HepG2 (cell line): ENCODE results near the gene CDK5RAP1. TPM values are rescaled to one million over a fixed set of nuclear protein-coding genes. Genes with fewer than 3 reads are reported as not detected.
A peak's percentile ranks its signal among the peaks of the same experiment; 100 is the strongest.

Source experiments
- GATAD2A ChIP-seq: IDR thresholded peaks from 2 replicates; pipeline ENCODE4 v1.6.1; 2016
- IKZF4 ChIP-seq: sonication (generic); formaldehyde crosslinking; IDR thresholded peaks from 2 replicates; pipeline ENCODE4 v1.5.1; 2020; ENCODE audit warnings: borderline replicate concordance, mild to moderate bottlenecking, low read depth, missing genetic modification reagents; ENCODE audit errors: not compliant biosample characterization
- KLF16 ChIP-seq, 2 experiments: sonication (generic) in 1 of 2; formaldehyde crosslinking in 1 of 2; IDR thresholded peaks; 2 replicates each; pipeline versions ENCODE4 v1.6.1 to v1.8.0; 2016 to 2023; ENCODE audit warnings: missing genetic modification reagents in 2 of 2, missing compliant biosample characterization in 1 of 2
- ZNF333 ChIP-seq: sonication (generic); formaldehyde crosslinking; IDR thresholded peaks from 2 replicates; pipeline ENCODE4 v1.4.0; 2020; ENCODE audit warnings: mild to moderate bottlenecking, missing genetic modification reagents, borderline replicate concordance
- ZNF530 ChIP-seq: sonication (generic); formaldehyde crosslinking; IDR thresholded peaks from 2 replicates; pipeline ENCODE4 v1.5.0; 2020; ENCODE audit warnings: low read depth, mild to moderate bottlenecking, missing genetic modification reagents
- ZNF660 ChIP-seq: sonication (generic); formaldehyde crosslinking; IDR thresholded peaks from 2 replicates; pipeline ENCODE4 v1.5.1; 2020; ENCODE audit warnings: mild to moderate bottlenecking, low read depth, missing genetic modification reagents, borderline replicate concordance
- ZNF773 ChIP-seq: sonication (generic); formaldehyde crosslinking; IDR thresholded peaks from 2 replicates; pipeline ENCODE4 v1.4.0; 2020; ENCODE audit warnings: missing genetic modification reagents, borderline replicate concordance
- polyA plus RNA-seq, 8 experiments: library from polyadenylated mRNA; depleted of rRNA in 3 of 8; stranded (reverse) in 7 of 8; unstranded in 1 of 8; fragments of >200 nt; fragmentation: Illumina TruSeq in 4 of 8; extraction: Trizol in 4 of 8; gene quantifications; 2 replicates each; pipeline versions ENCODE4 v1.2.1 to v1.2.3, GENCODE V29; 2011 to 2016; ENCODE audit warnings: low read depth in 4 of 8, missing spikeins in 1 of 8, mixed read lengths in 1 of 8; ENCODE audit not compliant: insufficient read depth in 1 of 8
- total RNA-seq, 5 experiments: library from RNA; depleted of rRNA; stranded (reverse); fragments of >200 nt; fragmentation: Illumina TruSeq; extraction: Trizol; gene quantifications; 2 replicates each; pipeline ENCODE4 v1.2.3, GENCODE V29; 2016; ENCODE audit warnings: low read depth in 1 of 5
- TF ChIP-seq, protein P1 (sequence below): sonication (generic); formaldehyde crosslinking; IDR thresholded peaks from 2 replicates; pipeline ENCODE4 v1.4.0; 2020; ENCODE audit warnings: missing genetic modification reagents
- TF ChIP-seq, protein P2 (sequence below): sonication (generic); formaldehyde crosslinking; IDR thresholded peaks from 2 replicates; pipeline ENCODE4 v1.4.0; 2020; ENCODE audit warnings: missing genetic modification reagents, borderline replicate concordance
- TF ChIP-seq, protein P3 (sequence below): sonication (generic); formaldehyde crosslinking; IDR thresholded peaks from 2 replicates; pipeline ENCODE4 v1.9.0; 2021; ENCODE audit warnings: missing genetic modification reagents, mild to moderate bottlenecking, borderline replicate concordance
- TF ChIP-seq, protein P4 (sequence below): sonication (generic); formaldehyde crosslinking; IDR thresholded peaks from 2 replicates; pipeline ENCODE4 v1.4.0; 2020; ENCODE audit warnings: missing genetic modification reagents, borderline replicate concordance
- TF ChIP-seq, protein P5 (sequence below): sonication (generic); formaldehyde crosslinking; IDR thresholded peaks from 2 replicates; pipeline ENCODE4 v1.4.0; 2020; ENCODE audit warnings: mild to moderate bottlenecking, missing genetic modification reagents, borderline replicate concordance

CDK5RAP1 gene
- total and polyA plus RNA-seq, 2 of the 13 experiments (the other 11 are each of a cell fraction or from before 2014, with no cell fraction given) = 53.6 to 98.2 TPM

DNA sequence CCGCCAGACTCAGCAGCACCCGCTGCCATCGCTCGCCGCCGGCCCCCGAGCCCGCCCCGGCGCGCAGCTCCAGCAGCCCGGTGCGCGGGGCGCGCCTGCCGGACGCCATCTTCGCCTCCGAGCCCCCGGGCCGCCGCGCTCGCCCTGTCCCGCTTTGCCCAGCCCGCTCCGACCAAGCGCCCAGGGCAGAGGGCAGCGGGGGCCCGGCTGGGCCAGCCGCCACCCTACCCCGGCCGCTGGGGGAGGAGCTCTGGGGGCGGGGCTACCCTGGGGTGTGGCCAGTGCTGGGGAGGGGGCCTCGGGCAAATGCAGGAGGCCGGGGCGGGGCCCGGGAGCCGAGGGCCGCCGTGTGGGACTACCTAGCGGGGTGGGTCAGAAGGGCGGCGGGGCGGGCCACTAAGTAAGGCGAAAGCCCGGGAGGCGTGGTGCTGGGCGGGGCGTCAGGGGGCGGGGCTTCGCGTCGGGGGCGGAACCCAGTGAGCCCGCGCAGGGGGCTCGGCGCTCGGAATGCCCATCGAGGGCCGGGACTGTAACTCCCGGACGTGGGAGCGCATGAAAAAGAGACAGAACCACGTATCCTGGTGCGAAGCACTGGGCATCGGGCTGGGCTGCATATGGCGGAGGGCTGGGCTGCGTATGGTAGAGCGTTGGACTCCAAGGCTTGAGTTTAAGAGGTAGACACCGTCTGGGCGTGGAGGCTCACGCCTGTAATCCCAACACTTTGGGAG is 42.4 kb upstream of the CDK5RAP1 start, which contains the start of gene SNTA1 (continued):
- TF ChIP-seq, protein P1, sequence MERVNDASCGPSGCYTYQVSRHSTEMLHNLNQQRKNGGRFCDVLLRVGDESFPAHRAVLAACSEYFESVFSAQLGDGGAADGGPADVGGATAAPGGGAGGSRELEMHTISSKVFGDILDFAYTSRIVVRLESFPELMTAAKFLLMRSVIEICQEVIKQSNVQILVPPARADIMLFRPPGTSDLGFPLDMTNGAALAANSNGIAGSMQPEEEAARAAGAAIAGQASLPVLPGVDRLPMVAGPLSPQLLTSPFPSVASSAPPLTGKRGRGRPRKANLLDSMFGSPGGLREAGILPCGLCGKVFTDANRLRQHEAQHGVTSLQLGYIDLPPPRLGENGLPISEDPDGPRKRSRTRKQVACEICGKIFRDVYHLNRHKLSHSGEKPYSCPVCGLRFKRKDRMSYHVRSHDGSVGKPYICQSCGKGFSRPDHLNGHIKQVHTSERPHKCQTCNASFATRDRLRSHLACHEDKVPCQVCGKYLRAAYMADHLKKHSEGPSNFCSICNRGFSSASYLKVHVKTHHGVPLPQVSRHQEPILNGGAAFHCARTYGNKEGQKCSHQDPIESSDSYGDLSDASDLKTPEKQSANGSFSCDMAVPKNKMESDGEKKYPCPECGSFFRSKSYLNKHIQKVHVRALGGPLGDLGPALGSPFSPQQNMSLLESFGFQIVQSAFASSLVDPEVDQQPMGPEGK (CRISPR knock-in tag) = peak; percentile 81
- TF ChIP-seq, protein P2, sequence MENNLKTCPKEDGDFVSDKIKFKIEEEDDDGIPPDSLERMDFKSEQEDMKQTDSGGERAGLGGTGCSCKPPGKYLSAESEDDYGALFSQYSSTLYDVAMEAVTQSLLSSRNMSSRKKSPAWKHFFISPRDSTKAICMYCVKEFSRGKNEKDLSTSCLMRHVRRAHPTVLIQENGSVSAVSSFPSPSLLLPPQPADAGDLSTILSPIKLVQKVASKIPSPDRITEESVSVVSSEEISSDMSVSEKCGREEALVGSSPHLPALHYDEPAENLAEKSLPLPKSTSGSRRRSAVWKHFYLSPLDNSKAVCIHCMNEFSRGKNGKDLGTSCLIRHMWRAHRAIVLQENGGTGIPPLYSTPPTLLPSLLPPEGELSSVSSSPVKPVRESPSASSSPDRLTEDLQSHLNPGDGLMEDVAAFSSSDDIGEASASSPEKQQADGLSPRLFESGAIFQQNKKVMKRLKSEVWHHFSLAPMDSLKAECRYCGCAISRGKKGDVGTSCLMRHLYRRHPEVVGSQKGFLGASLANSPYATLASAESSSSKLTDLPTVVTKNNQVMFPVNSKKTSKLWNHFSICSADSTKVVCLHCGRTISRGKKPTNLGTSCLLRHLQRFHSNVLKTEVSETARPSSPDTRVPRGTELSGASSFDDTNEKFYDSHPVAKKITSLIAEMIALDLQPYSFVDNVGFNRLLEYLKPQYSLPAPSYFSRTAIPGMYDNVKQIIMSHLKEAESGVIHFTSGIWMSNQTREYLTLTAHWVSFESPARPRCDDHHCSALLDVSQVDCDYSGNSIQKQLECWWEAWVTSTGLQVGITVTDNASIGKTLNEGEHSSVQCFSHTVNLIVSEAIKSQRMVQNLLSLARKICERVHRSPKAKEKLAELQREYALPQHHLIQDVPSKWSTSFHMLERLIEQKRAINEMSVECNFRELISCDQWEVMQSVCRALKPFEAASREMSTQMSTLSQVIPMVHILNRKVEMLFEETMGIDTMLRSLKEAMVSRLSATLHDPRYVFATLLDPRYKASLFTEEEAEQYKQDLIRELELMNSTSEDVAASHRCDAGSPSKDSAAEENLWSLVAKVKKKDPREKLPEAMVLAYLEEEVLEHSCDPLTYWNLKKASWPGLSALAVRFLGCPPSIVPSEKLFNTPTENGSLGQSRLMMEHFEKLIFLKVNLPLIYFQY (CRISPR knock-in tag) = no peak
- TF ChIP-seq ZNF660 (CRISPR knock-in tag) (no peak), GATAD2A (CRISPR knock-in tag) (peak; percentile 24; the same call in 1 of the 2 replicates), ZNF333 (CRISPR knock-in tag) (0 out of 2 replicates have a peak, but pooled peaks have one; percentile 23), IKZF4 (peak; percentile 97), KLF16 (CRISPR knock-in tag; IDR thresholded peaks at IDR 0.05) (peak in 1 of 2 experiments; percentile 58; a peak in 1 of 4 replicates), ZNF530 (CRISPR knock-in tag) (no peak), ZNF773 (CRISPR knock-in tag) (no peak)
- TF ChIP-seq, protein P3, sequence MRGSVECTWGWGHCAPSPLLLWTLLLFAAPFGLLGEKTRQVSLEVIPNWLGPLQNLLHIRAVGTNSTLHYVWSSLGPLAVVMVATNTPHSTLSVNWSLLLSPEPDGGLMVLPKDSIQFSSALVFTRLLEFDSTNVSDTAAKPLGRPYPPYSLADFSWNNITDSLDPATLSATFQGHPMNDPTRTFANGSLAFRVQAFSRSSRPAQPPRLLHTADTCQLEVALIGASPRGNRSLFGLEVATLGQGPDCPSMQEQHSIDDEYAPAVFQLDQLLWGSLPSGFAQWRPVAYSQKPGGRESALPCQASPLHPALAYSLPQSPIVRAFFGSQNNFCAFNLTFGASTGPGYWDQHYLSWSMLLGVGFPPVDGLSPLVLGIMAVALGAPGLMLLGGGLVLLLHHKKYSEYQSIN (CRISPR knock-in tag) = no peak
- TF ChIP-seq, protein P4, sequence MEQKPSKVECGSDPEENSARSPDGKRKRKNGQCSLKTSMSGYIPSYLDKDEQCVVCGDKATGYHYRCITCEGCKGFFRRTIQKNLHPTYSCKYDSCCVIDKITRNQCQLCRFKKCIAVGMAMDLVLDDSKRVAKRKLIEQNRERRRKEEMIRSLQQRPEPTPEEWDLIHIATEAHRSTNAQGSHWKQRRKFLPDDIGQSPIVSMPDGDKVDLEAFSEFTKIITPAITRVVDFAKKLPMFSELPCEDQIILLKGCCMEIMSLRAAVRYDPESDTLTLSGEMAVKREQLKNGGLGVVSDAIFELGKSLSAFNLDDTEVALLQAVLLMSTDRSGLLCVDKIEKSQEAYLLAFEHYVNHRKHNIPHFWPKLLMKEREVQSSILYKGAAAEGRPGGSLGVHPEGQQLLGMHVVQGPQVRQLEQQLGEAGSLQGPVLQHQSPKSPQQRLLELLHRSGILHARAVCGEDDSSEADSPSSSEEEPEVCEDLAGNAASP (CRISPR knock-in tag) = 0 out of 2 replicates have a peak, but pooled peaks have one; percentile 24
- TF ChIP-seq, protein P5, sequence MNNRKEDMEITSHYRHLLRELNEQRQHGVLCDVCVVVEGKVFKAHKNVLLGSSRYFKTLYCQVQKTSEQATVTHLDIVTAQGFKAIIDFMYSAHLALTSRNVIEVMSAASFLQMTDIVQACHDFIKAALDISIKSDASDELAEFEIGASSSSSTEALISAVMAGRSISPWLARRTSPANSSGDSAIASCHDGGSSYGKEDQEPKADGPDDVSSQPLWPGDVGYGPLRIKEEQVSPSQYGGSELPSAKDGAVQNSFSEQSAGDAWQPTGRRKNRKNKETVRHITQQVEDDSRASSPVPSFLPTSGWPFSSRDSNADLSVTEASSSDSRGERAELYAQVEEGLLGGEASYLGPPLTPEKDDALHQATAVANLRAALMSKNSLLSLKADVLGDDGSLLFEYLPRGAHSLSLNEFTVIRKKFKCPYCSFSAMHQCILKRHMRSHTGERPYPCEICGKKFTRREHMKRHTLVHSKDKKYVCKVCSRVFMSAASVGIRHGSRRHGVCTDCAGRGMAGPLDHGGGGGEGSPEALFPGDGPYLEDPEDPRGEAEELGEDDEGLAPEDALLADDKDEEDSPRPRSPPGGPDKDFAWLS (CRISPR knock-in tag) = no peak
